Measurements from ENCODE around the gene STARD10. TPM values are rescaled to one million over a fixed set of nuclear protein-coding genes. Genes with fewer than 3 reads are reported as not detected.

Gene STARD10
- total and polyA plus RNA-seq, 2 of the 8 experiments (the other 6 are each of a cell fraction or from before 2014, with no cell fraction given) = 23.7 to 35.7 TPM

DNA sequence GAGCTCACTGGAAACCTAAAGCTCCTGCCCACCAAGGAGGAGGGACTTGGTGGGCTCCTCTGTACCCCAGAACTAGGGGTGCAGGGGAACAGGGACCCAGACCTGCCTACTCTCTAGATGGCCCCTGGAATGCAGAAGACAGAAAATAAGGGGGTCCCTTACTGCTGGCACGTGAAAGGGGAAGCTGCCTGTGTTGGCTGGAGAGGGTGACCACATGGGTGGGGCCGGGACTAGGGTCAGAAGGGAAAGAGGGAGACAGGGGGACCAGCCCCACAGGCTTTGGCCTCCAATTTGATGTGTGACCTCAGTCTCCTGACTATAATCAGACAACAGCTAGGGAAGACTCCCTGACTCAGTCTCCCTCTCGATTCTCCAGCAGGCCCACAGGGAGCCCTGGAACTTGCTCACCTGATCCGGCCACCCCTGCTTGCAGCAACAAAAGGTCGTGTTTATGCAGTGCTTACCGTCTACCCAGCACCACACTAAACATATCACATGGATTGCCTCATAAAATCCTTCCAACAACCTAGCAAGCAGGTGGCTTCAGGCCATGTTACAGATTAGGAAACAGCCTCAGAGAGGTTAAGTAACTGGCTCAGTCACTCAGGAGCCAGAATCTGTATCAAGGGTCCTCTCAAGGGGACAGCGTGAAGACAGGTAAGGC, 51.9 kb downstream of the STARD10 start:
- Histone ChIP-seq H3K23ac (ENCODE audit: insufficient read length) (no peak overlapping the region), H3K36me3 (ENCODE audit: control insufficient read depth in 2 of 4, insufficient read depth in 4 of 4, low read length in 3 of 4) (peaks cover 0 to 1% (median 0%) of the 10 kb centered on the region in 4 experiments; a peak in 1 of 8 replicates), H4K5ac (ENCODE audit: insufficient read length, low read depth, low read length) (no peak overlapping the region), H4K8ac (ENCODE audit: extremely low read depth, insufficient read depth, low read length) (no peak overlapping the region), H3K23me2 (ENCODE audit: low read depth, low read length) (no peaks in the 10 kb centered on the region), H3K4me3 (ENCODE audit: extremely low read depth in 1 of 4, insufficient read depth in 2 of 4, low read depth in 3 of 4, low read length in 4 of 4) (no peak overlapping the region), H3K79me1 (ENCODE audit: low read depth, low read length) (peaks cover 19% of the 10 kb centered on the region), H3K79me2 (ENCODE audit: control insufficient read depth in 1 of 2, insufficient read depth in 2 of 2, low read length in 2 of 2) (peaks cover 4 to 59% of the 10 kb centered on the region in 2 experiments; a peak in 3 of 4 replicates), H2BK20ac (ENCODE audit: low read length) (no peak overlapping the region), H2BK5ac (ENCODE audit: low read depth, low read length) (peak overlapping the region; percentile 95), H3K14ac (ENCODE audit: insufficient read length) (no peak overlapping the region), H4K91ac (replicated peaks; ENCODE audit: insufficient read length, low read length) (no peak overlapping the region), H3K9me3 (ENCODE audit: insufficient read depth in 2 of 2, low read depth in 1 of 2, low read length in 1 of 2) (no peaks in the 10 kb centered on the region), H3K18ac (ENCODE audit: extremely low read depth, low read length) (no peak overlapping the region), H3K27me3 (replicated peaks in 1 of 4; ENCODE audit: control insufficient read depth in 3 of 4, extremely low read depth in 1 of 4, insufficient read depth in 3 of 4, low read length in 3 of 4) (no peaks in the 10 kb centered on the region), H2BK120ac (replicated peaks; ENCODE audit: low read depth, low read length) (no peak overlapping the region), H3K56ac (replicated peaks; ENCODE audit: insufficient read length, low read depth, low read length) (no peak overlapping the region), H3K4me2 (ENCODE audit: insufficient read depth in 1 of 2, low read depth in 2 of 2, low read length in 2 of 2) (no peak overlapping the region), H2AK5ac (ENCODE audit: low read depth, low read length) (no peak overlapping the region), H3K9ac (replicated peaks in 1 of 4; ENCODE audit: extremely low read depth in 1 of 4, low read depth in 3 of 4, low read length in 3 of 4) (peak overlapping the region in 1 of 4 experiments; percentile 4; a peak in 1 of 7 replicates), H2BK15ac (ENCODE audit: low read length) (0 out of 2 replicates have a peak overlapping the region, but pooled peaks have one; percentile 31), H2AFZ (ENCODE audit: low read length) (no peak overlapping the region), H3K27ac (ENCODE audit: low read depth, low read length) (peak overlapping the region; percentile 46; the same call in 1 of the 2 replicates), H2BK12ac (ENCODE audit: low read depth, low read length) (0 out of 2 replicates have a peak overlapping the region, but pooled peaks have one; percentile 65), H4K20me1 (replicated peaks in 1 of 2; ENCODE audit: control insufficient read depth in 1 of 2, insufficient read depth in 2 of 2, low read length in 2 of 2) (peaks cover 15 to 38% of the 10 kb centered on the region in 2 experiments), H3K4ac (replicated peaks; ENCODE audit: insufficient read length, low read depth, low read length) (no peak overlapping the region), H3K4me1 (replicated peaks in 1 of 4; ENCODE audit: control insufficient read depth in 3 of 4, insufficient read depth in 4 of 4, low read length in 3 of 4) (peaks cover 8 to 26% (median 17%) of the 10 kb centered on the region in 4 experiments)
- DNase-seq (ENCODE audit: low read depth in 1 of 2, low spot score in 2 of 2) = no peak
- 82% methylated on average over 7 of the region's 7 CpGs; no CpG with 5 or more reads in 1 of the 2 experiments for WGBS, 2 experiments (ENCODE audit: extremely low coverage in 1 of 2, insufficient coverage in 1 of 2, insufficient read length in 1 of 2, insufficient replicate concordance in 2 of 2, low coverage in 1 of 2, low lambda C conversion rate in 2 of 2, missing lambda C conversion rate in 1 of 2)
- ChIA-PET POLR2A (ENCODE audit: partially characterized antibody) (interaction anchor here (1.4 to 1.7 kb wide), 2 partner anchors 8 to 10 kb away, joined by 3 to 6 read pairs; partner anchors contain the start of gene ARAP1), CTCF (ENCODE audit: partially characterized antibody) (interaction anchor here (0.6 to 4.5 kb wide), 10 partner anchors 9 to 71 kb away, joined by 3 to 18 read pairs (median 3); no protein-coding TSS in a partner anchor)
- no peak for FAIRE-seq
- TF ChIP-seq, protein P1, sequence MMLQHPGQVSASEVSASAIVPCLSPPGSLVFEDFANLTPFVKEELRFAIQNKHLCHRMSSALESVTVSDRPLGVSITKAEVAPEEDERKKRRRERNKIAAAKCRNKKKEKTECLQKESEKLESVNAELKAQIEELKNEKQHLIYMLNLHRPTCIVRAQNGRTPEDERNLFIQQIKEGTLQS (IDR thresholded peaks at IDR 0.05; ENCODE audit: insufficient read depth, low read depth, low read length) = no peak
- no peak for TF ChIP-seq KDM5A (IDR thresholded peaks at IDR 0.05; ENCODE audit: low read length)
- TF ChIP-seq POU5F1 (IDR thresholded peaks at IDR 0.05; ENCODE audit: low read depth, low read length) = no peak
- TF ChIP-seq CTBP2 (IDR thresholded peaks at IDR 0.05; ENCODE audit: borderline replicate concordance, insufficient read depth, insufficient read length, low read length) = no peak
- no peak for TF ChIP-seq POLR2A (IDR thresholded peaks at IDR 0.05; ENCODE audit: control extremely low read depth in 1 of 2, low read depth in 2 of 2, low read length in 2 of 2)
- TF ChIP-seq, protein P2, sequence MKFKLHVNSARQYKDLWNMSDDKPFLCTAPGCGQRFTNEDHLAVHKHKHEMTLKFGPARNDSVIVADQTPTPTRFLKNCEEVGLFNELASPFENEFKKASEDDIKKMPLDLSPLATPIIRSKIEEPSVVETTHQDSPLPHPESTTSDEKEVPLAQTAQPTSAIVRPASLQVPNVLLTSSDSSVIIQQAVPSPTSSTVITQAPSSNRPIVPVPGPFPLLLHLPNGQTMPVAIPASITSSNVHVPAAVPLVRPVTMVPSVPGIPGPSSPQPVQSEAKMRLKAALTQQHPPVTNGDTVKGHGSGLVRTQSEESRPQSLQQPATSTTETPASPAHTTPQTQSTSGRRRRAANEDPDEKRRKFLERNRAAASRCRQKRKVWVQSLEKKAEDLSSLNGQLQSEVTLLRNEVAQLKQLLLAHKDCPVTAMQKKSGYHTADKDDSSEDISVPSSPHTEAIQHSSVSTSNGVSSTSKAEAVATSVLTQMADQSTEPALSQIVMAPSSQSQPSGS (IDR thresholded peaks at IDR 0.05; ENCODE audit: low read length) = no peak
- no peak for TF ChIP-seq YY1 (IDR thresholded peaks at IDR 0.05; ENCODE audit: low read depth, low read length)
- TF ChIP-seq, protein P3, sequence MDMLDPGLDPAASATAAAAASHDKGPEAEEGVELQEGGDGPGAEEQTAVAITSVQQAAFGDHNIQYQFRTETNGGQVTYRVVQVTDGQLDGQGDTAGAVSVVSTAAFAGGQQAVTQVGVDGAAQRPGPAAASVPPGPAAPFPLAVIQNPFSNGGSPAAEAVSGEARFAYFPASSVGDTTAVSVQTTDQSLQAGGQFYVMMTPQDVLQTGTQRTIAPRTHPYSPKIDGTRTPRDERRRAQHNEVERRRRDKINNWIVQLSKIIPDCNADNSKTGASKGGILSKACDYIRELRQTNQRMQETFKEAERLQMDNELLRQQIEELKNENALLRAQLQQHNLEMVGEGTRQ (IDR thresholded peaks at IDR 0.05; ENCODE audit: low read length) = no peak

Data from H1 (cell line).